Kasumi-1 (cell line): Measurements from ENCODE around the gene SLC9A3.
"Not testable (repeated sequence)": the region's sequence is repeated elsewhere in the genome, so short reads cannot be mapped to it uniquely, and the experiment has no call there.

Source experiments
- DNase-seq, 2 experiments: peaks; one replicate each; lab custom pipeline; 2025; lab: John Stamatoyannopoulos, UW

The SLC9A3 gene

DNA sequence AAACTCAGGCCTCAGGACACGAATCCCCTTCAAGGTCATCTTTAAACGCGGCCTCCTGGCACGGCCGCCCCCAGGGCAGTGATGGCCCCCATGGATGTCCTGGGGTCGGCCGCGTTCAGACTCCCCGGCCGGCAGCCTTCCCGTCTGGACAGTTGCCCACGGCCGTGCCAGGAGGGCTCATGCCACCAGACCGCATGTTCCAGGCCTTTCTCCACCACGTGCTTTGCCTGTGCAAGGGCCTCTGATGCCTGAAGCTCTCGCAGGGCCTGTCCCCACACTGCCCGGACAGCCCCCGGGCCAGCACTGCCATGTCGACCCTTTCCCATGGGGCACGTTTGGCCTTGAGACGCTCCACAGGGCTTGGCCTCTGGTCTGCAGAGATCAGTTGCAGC is 34.6 kb downstream of the SLC9A3 start:
- DNase-seq: no peak

DNA sequence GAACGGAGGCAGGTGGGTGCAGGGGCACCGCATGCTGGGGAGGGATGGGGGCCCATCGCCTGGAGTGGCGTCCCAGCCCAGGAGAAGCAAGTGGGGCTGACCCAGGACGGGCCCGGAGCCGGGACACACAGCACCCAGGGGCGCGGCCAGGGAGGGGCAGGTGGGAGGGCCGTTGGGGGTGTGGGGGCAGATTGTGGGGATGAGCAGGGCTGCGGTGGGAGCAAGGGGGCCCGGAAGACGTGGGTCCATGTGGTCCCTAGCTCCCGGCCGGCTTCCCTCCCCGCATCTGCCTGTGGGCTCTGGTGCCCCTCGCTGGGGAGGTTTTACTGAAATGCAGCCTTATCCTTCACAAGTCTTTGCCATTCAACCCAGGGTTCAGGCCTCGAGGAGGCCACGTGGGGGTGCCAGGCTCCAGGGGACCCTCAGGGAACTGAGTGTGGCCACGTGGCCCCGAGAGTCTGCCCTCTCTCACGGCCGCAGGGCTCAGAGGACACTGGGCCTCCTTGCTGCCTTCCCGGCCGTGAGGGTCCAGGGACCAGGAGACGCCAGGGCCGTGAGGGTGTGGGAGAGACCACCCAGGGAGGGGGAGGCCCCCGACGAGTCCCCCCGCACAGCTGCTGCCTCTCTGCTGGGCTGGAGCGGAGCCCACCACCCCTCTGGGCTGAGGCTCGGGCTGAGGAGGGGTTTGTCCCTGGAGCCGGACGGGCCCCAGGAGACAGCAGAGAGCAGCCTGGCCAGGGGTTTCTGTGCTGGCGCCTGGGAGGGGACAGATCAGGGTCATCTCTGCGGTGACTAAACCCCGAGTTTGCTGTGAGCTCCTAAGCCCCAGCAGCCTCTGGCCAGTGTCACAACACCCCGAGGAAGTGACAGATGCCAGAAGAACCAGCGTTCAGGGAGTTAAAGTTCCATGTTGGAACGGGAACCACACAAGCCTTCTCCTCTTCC is 35.2 kb downstream of the SLC9A3 start:
- DNase-seq: no peak

DNA sequence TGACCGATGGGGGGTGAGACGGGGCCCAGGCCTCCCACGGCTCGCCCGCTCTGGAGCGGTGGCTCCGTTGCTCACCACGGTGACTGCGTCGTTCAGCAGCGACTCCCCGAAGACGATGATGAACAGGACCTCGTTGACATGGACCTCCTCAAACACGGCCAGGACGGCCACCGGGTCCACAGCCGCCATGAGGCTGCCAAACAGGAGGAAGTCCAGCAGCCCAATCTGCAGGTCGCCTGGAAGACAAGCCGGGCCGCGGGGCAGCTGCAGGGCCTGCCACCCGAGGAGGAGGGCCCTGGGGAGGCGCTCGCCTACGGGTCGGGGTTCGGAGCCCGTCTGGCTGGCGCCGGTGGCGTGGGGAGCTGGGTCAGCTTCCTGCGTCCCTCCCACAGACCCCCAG is 36.0 kb downstream of the SLC9A3 start:
- no peak for DNase-seq

DNA sequence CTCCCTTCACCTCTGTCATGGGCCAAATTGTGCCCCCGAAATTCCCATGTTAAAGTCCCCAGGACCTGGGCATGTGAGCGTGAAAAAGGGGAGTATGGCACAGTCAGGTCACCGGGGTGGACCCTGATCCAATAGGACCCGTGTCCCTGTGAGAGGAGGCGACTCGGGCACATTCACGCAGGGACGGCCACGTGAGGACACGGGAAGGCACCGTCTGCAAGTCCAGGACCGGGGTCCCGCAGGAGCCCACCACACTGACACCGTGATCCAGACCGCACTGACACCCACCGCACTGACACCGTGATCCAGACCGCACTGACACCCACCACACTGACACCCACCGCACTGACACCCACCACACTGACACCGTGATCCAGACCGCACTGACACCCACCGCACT is 37.7 kb downstream of the SLC9A3 start:
- DNase-seq: not testable (repeated sequence)

DNA sequence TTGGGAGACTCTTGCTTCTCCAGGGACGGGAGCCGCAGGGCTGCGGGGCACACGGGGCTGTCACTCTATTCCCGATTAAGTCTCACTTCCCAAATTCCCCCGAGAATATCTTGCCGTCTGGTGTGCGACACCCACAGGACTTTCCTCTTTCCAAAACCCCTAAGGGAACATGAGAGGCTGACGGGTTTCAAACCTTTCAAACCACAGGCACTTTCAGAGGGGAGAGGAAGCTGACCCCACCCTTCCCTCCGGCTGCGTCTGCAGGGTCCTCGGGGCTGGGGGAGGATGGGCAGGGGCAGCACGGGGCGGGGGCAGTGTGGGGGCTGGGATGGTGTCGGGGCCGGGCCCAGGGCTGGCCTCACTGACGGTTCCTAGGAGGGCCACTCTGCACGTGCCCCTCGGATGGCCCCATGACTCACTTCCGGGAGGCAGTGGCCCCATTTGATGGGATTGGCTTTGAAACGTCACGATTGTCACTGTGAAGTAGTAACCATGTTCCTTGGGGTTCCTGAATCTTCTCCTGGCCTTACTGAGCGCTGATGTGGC is 38.2 kb downstream of the SLC9A3 start:
- DNase-seq: no peak

DNA sequence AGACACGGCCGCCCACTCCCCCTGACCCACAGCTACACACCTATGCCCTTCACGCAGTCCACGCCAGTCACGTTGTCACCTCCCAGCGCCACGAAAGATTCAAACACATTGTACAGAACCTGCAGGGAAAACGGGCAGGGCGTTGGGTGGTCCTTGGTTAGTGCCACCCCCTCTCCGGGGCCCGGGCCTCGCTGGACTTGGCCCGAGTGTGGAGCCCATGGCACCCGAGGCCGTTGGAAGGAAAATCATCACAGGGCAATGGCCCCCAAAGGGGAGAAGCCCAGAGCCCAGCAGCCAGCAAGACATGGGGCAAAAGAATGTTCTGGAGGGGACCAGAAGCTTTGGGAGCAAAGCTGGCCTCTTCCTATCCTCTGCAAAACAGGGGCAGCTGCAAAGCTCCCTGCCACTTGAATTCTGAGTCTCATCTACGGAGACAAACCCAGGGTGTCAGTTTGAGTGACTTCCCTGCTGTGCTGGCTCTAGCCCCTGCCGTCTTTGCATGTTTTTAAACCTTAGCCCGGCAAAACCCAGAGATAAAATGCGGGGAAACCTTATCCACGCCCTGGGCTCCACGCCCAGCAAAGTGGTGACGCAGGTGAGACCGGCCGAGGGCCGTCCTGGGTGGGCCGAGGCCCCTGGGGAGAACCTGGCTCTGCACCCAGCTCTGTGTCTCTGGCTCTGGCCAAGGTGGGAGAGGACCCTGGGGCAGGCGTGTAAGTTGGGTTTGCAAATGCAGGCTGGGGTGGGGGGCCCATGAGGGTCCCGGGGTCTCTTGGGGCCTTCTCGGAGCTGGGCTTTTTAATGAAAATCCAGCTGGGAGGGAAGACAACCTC is 38.9 kb downstream of the SLC9A3 start:
- no peak for DNase-seq

DNA sequence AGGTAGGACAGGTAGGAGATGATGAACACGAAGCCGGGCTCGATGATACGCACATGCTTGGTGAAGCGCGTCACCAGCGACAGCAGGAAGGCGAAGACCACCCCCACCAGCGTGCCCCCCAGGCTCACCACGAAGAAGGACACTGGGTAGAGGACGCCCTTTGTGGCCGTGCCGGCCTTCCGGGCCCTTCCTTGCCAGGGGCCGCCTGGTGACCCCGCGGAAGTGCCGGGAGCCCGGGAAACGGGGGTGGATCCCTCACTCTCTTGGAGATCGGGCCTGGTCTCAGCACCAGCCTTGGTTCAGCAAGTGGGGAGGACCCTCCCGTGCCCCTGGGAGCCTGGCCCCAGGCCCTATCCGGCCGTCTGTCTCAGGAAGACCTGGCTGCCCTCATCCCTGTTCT is 39.7 kb downstream of the SLC9A3 start:
- no peak for DNase-seq

DNA sequence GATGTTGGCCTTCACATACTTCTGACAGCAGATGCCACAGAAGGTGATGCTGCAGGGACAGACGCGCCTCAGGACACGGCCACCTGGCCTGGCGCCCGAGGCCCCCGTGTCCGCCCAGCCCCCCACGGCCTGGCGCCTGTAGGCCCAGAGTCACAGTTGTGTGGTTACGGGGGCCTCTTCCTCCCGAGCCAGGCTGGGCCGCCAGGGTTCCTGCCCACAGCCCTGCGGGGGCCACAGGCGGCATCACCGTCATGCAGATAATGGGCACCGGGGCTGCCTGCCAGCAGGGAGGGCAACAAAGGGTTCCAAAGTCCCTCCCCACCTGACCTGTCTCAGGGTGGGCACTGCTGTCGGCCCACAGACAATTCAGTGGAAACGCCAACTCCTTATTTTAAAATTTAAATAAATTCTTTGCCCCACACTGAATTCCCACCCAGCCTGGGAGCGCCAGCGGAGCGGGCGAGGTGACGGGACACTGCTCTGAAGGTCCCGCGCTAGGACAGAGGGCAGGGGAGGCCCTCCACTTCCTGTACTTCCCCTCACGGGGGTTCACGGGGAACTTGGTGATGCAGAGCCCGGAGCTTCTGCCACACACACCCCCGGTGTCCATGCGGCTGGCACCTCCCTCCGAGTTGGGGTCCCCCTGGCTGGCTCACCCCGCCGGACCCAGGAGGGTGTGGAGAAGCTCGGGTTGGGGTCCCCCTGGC is 40.7 kb downstream of the SLC9A3 start:
- DNase-seq: no peak

DNA sequence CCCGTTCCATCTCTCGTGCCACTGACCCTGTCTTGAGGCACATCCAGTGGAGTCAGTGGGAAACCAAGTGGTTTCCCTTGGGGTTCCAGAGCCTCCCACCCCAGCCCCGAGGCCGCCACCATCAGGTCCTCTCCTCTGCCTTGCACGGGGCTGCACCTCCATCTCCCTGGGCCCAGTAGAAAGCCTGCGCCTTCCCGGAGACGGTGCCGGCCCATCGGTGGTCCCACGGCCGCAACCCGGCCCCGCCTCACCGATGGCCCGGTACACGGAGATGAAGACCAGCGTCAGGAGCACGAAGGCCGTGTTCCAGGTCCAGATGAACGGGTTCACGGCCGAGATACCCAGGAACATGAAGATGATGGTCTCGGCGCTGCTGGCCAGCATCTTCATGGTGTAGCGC is 41.2 kb downstream of the SLC9A3 start:
- DNase-seq: no peak

DNA sequence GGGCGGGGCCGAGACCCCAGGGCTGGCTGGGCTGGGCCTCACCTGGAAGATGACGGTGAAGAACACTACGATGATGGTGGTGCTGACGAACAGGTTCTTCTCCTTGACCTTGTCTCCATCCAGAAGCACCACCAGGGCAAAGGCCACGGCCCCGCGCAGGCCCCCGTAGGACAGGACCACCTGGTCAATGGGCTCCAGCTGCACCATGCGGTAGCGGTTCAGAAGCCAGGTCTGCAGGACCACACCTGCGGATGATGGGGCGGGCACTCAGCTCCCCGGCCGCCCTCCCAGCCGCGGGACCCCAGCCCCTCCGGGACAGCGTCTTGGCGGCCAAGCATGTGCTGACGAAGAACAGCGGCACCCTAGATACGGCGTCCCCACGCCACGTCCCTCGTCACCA is 41.7 kb downstream of the SLC9A3 start:
- DNase-seq: no peak

DNA sequence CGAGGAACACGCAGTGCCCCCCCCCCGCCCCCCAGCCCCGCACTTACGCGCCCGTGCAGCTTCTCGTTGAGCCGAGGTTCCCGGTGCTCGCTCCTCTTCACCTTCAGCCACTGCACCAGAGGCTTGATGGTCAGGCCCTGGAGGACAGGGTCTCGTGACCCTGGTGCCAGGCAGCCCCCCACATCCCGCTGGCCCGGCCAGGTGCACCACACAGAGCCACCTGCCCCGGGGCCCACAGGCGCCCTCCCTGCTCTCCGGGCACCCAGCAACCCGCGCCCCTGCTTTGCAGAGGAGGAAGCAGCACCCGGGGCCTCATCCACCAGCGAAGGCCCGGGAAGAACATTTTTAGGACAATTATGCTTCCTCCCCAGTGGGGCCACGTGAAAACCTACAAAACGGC is 42.2 kb downstream of the SLC9A3 start:
- DNase-seq: no peak

DNA sequence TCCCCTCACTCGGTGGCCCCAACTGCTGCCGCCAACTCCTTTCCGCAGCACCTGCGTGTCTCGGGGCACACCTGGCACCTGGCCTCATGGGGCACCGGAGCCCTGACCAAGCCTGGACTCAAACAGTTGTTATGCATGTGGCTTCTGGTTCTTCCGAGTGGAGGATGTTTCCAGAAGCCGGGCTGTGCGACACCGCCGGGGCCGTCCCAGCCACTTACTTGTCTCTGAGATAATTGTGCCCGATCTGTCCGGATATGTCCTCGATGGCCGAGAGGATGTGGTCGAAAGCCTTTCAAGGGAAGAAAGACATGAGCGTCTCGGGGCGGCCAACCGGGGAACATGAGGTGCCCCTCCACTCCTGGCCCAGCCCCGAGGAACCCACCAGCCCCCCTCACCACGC is 42.9 kb downstream of the SLC9A3 start:
- no peak for DNase-seq

DNA sequence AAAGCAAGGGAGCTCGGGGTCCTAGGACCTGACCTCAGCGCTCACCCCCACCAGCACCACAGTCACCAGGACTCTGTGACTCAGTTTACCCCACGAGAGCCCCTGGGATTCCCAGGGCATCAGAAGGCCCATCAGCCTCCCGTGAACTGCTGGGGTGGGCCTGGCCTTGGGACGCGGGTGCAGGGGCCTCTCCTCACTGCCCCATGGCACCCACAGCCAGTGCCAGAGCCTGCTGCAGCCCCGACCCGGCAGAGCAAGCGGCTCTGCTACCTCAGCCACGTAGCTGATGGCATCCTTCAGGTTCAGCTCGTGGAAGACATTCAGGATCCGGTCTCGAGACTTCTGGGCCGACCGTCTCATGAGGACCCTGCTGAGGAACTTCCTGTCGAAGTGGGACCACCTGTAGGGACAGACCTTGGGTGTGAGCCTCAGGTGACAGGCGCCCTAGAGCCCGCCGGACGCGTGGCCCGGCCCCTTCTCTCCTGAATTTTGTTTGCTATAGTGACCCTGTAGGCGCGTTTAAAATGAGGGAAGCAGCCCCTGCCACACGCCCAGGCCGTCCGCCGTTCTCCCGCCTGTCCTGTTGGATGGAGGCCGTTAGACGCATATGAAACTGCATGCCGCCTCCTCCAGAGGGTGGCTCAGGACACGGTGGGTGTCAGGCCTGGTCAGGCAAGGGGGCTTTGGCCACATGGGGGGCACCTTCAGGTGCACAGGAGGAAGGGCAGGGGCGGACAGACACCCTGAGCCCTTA is 44.5 kb downstream of the SLC9A3 start:
- no peak for DNase-seq

DNA sequence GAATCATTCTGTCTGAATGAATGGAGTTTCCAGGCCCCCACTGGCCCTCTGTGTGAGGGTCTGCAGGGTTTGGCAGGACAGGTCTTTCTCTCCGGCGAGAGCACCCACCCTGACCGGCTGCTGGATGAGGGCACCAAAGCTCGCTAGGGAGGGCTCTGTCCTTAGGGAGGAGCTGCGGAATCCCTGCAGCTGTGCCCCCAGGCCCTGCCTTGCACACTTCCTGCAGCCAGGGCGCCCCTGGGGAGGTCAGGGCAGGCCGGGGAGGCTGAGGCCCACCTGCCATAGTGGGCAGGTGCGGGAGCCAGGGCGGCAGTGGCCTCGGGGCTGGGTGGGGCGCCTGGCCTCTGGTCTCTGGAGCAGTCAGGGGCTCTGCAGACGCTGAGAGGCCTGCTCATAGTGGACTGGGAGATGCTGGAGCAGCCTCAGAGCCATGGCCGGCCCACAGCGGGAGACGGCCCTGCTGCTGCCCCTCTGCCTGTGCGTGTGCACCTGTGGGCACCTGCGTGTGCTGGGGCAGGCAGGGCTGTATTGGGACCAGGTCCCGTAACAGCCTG is 45.2 kb downstream of the SLC9A3 start:
- no peak for DNase-seq

DNA sequence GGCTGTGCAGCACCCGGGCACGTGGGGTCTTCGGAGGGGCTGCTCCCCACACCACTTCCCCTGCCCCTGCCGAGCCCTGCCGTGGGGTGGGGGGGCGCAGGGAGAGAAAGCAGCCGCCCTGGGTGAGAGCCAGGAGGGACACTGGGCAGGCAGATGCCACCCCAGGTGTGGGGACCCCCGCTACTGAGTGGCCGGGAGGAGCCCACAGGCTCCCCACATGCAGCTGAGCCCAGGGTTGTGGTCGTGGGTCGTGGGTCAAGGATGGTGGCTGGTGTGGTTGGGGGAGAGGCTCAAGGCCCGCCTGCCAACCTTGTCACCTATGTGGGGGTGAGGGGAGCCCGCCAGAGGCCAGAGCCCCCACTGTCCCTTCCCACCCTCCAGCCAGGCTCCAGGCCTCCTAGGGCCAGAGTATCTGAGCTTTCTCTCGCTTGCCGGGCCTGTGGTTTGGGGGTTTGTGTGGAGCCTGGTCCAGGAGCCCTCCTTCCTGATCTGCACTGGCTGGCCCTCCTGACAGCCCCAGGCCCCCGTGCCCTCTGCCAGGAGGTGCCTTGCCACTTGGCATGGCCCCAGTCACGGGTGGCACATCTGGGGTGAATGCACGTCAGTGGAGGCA is 45.8 kb downstream of the SLC9A3 start:
- DNase-seq: no peak

DNA sequence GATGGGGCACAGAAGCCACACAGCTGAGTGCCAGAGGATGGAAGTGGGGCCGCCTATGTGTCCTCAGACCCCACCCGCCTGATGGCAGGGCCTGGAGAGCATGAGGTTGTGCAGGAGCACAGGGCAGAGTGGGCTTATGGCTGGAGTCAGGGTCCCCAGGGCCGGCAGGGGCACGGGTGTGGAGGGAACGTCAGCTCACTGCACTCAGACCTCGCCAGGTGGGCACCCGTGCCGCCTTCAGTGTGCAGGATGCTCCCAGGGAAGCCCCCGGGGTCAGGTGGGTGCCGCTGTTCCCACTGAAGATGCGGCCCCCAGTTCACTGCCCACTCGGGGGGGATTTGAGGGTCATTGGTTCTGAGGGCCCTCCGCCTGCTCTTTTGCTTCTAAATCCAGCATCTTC is 46.4 kb downstream of the SLC9A3 start:
- DNase-seq: no peak

DNA sequence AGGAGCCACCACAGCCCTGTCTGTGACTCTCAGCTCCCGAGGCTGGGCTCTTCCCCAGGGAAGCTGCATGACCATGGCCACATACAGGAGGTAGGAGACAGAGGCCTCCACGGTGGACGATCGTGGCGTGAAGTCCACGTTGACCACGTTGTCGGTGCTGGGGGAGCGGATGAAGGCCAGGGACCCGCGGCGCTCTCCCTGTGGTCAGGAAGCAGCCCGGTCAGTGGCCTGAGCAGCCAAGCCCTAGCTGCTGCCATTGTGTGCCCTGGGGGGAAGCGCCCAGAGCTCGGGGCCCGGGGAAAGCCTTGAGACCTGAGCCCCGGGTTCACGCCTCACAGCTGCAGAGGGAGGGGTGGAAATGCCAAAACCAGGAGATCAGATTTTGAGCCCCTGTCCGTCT is 47.0 kb downstream of the SLC9A3 start:
- no peak for DNase-seq

DNA sequence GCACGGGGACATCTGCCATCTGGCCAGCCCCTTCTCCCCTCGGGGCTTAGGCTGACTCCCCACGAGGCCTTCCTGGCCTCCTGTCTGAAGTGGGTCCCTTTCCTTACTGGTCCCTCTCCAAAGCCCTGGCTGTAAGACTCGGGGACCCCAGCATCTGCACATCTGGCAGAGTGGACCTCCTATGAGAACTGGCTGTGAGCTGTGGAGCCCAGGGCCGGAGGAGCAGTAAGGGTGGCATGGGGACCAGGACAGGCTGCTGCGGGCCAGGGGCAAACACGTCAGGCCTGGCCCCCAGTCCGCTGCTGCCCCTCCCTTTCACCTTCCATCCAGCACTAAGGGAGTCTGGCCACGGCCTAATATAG is 47.5 kb downstream of the SLC9A3 start:
- DNase-seq: no peak

DNA sequence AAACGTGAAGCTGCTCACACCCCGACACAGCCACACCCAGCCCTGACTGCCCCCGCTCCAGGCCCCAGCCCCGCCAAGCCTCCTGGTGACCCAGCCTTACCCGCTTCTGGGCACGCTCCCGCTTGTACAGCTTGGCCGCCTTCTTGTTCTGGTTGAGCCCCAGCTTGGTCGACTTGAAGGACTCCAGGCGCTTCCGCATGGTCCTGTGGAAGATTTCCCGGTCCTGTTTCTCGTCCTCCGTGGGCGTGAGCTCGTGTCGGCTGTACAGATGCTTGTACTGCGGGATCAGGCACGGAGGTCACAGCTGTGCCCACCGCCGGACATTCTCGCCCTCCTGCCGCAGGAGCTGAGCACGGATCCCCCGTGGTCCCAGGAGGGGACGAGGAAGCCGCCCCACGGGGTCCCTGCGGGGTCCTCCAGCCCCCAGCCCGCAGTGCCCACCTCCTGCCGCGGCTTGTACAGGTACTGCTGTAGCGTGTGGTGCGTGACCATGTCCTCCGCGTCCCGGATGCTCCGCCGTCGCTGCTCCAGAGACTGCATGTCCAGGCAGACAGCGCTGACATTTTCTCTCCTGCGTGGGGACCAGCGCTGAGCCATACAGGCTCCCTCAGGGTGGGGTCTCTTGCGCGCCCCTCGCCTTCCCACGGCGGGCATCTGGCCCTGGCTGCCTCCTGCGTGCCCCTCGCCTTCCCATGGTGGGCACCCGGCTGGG is 48.0 kb downstream of the SLC9A3 start:
- no peak for DNase-seq

DNA sequence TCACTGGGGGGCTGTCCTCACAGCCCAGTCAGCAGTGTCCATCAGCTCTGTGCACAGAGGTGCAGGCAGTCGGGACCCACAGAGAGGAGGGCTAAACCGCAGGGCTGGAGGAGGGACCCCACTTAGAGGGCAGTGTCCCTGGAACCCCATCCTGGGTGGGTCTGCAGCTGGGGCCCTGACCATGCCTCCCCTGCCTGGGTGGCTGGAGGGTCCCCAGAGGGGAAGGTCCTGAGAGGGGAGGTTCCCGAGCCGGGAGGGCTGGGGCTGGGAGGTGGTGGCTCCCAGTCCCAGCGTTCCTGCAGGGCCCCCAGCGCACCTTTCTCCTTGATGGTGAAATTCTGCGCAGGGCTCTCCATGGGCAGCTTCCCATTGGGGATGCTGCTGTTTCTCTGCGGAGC is 48.5 kb downstream of the SLC9A3 start:
- DNase-seq: no peak
